Left lung (tissue), 10 donors: ENCODE measurements around the gene PLEKHA7. TPM values are rescaled to one million over a fixed set of nuclear protein-coding genes. Genes with fewer than 3 reads are reported as not detected.

Experiments used
- ATAC-seq: fragments of 200-7000 bp; cut with Tn5 transposase; one replicate; pipeline ENCODE4 v1.9.1; 2020; ENCODE audit warnings: moderate library complexity
- DNase-seq, 4 donors: peaks; one replicate each; pipeline ENCODE4 v3.0.0-alpha.2; 2013 to 2020
- H3K27ac ChIP-seq, 2 donors: fragments of 200-600 bp; sonication (generic) in 1 of 2; one replicate each; pipeline versions ENCODE4 v1.5.0 to v1.8.0; 2020 to 2021
- H3K27me3 ChIP-seq, 2 donors: fragments of 200-600 bp; sonication (generic) in 1 of 2; one replicate each; pipeline versions ENCODE4 v1.5.0 to v1.8.0; 2020 to 2021
- H3K36me3 ChIP-seq, 2 donors: fragments of 200-600 bp; sonication (generic) in 1 of 2; one replicate each; pipeline versions ENCODE4 v1.5.0 to v1.8.0; 2020 to 2021
- H3K4me1 ChIP-seq, 2 donors: fragments of 200-600 bp; one replicate each; pipeline ENCODE4 v1.8.0; 2021
- H3K4me3 ChIP-seq, 2 donors: fragments of 200-600 bp; sonication (generic) in 1 of 2; one replicate each; pipeline versions ENCODE4 v1.5.0 to v1.8.0; 2020 to 2021; ENCODE audit warnings: mild to moderate bottlenecking in 1 of 2
- H3K9me3 ChIP-seq, 2 donors: fragments of 200-600 bp; sonication (generic) in 1 of 2; one replicate each; pipeline versions ENCODE4 v1.5.0 to v1.8.0; 2020 to 2021
- CTCF ChIP-seq, 2 donors: fragments of 200-600 bp; sonication (generic) in 1 of 2; IDR thresholded peaks; one replicate each; pipeline versions ENCODE4 v1.5.0 to v1.8.0; 2021; ENCODE audit warnings: antibody characterized with exemption in 2 of 2
- intact Hi-C, 2 donors: fragments of 100-400 bp; cut with DNase I; formaldehyde crosslinking; loops; one replicate each; pipeline versions ENCODE4 v1.11.2 to v1.14.2; 2022
- polyA plus RNA-seq, 6 donors: library from polyadenylated mRNA; unstranded; fragments of 120-200 nt; gene quantifications; one replicate each; pipeline ENCODE4 v1.2.1, GENCODE V29; 2013; ENCODE audit not compliant: insufficient read length in 6 of 6
- total RNA-seq, 2 donors: library from RNA; stranded (reverse); fragmentation: NEBNext Ultra II Directional; extraction: Animal tissue kit (Norgen Biotek cat#: 25700); gene quantifications; one replicate each; pipeline ENCODE4 v1.2.1, GENCODE V29; 2021
- donor health status: DM: no; HTN: yes; CAD: no.
- donor health status: DM: no; HTN: no; CAD: no.

Gene PLEKHA7
- total and polyA plus RNA-seq, 8 donors, result 24.4 to 33.7 (median 29.6) TPM

DNA sequence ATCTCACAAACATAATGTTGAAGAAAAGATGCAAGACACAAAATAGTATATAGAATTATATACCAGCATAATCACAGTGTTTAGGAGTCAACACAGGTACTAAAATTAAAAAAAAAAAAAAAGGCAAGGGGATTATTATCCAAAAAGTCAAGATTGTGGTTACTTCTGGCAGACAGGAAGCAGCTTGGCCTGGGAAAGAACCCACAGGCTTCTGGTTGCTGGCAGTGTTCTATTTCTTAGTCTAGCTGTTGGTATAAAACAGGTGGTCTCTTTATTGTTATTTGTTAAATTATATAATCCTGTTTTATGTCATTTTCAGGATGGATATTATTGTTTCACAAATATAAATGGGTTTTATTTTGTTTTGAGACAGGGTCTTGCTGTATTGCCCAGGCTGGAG, 221.8 kb downstream of the PLEKHA7 start:
- H3K27me3 ChIP-seq, result no peaks in the 10 kb centered on the region
- peak overlapping the region; percentile 71 to 86 for H3K27ac ChIP-seq
- TF ChIP-seq CTCF (IDR thresholded peaks at IDR 0.05), result no peak

DNA sequence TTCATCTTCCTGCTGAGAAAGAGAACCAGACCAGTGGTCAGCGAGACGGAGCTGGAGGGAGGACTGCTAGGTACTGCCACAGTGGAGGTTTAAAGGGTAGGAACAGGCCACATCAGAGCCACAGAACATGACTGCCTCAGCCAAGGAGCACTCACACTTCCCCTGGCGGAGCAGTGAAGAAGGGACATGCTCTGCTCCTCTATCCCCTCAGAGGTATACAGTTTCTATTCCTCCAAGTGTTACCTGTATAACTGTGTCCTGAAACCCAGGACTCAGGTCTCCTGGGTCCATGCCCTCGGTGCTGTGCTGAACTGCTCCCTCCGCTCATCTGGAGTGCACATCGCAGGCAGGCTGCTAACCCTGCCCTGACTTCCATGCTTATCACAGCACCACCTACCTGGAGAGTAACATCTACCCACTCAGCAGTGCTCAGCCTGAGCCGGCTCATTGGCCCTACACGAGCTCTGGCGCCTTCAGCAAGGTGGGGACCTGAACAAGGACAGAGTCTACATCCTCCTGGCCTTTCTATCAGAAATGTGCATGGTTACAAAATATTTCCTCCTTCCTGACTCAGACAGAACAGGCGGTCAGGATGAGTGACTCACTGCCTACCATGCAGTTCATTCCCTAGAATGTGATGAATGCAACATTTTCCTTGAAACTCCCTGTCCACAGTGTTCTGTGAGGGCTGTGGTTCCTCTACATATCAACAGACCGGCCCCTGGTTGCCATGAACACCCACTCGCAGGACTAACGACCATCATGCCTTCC, 222.8 kb downstream of the PLEKHA7 start:
- no peaks in the 10 kb centered on the region for H3K27me3 ChIP-seq
- H3K9me3 ChIP-seq, result no peaks in the 10 kb centered on the region
- intact Hi-C loops, result no loop called here
- H3K27ac ChIP-seq, result peak overlapping the region; percentile 71 to 86
- peak; percentile 69 for ATAC-seq
- DNase-seq, result peak in 2 of 4 donors; percentile 24 to 70
- H3K4me1 ChIP-seq, result peaks cover 15 to 67% of the 10 kb centered on the region in 2 donors
- H3K36me3 ChIP-seq, result peaks cover 0 to 19% of the 10 kb centered on the region in 2 donors
- H3K4me3 ChIP-seq, result no peak overlapping the region
- TF ChIP-seq CTCF (IDR thresholded peaks at IDR 0.05), result no peak

More for the DNA sequence above, 221.8 kb downstream of the PLEKHA7 start:
- Histone ChIP-seq H3K9me3 (no peaks in the 10 kb centered on the region), H3K4me3 (no peak overlapping the region), H3K4me1 (peaks cover 15 to 67% of the 10 kb centered on the region in 2 donors), H3K36me3 (peaks cover 0 to 19% of the 10 kb centered on the region in 2 donors)
- intact Hi-C loops, result no loop called here
- no peak for ATAC-seq
- no peak for DNase-seq

GRCh38 chr11:16790486-16791190, 223.6 kb downstream of the PLEKHA7 start:
- intact Hi-C loops, result no loop called here
- peak overlapping the region; percentile 71 to 86 for H3K27ac ChIP-seq
- H3K36me3 ChIP-seq, result peaks cover 0 to 19% of the 10 kb centered on the region in 2 donors
- no peaks in the 10 kb centered on the region for H3K27me3 ChIP-seq
- peaks cover 15 to 71% of the 10 kb centered on the region in 2 donors for H3K4me1 ChIP-seq
- H3K4me3 ChIP-seq, result no peak overlapping the region
- ATAC-seq, result no peak
- no peak for DNase-seq
- H3K9me3 ChIP-seq, result no peaks in the 10 kb centered on the region
- TF ChIP-seq CTCF (IDR thresholded peaks at IDR 0.05), result no peak

GRCh38 chr11:16789560-16790485, 224.4 kb downstream of the PLEKHA7 start:
- H3K27ac ChIP-seq, result peak overlapping the region in 1 of 2 donors; percentile 86
- peaks cover 15 to 77% of the 10 kb centered on the region in 2 donors for H3K4me1 ChIP-seq
- DNase-seq, result no peak
- no peak overlapping the region for H3K4me3 ChIP-seq
- H3K27me3 ChIP-seq, result no peaks in the 10 kb centered on the region
- H3K9me3 ChIP-seq, result no peaks in the 10 kb centered on the region
- no peak for ATAC-seq
- H3K36me3 ChIP-seq, result peaks cover 0 to 19% of the 10 kb centered on the region in 2 donors
- TF ChIP-seq CTCF (IDR thresholded peaks at IDR 0.05), result no peak
- intact Hi-C loops, result no loop called here
